HG03103 (cell line): ENCODE measurements around the gene NEMP2.

Experiments
- ATAC-seq: cut with Tn5 transposase; IDR thresholded peaks from one replicate; pipeline ENCODE4 v1.9.1; 2021; ENCODE audit warnings: low read depth; ENCODE audit not compliant: unreplicated experiment

NEMP2 gene

DNA sequence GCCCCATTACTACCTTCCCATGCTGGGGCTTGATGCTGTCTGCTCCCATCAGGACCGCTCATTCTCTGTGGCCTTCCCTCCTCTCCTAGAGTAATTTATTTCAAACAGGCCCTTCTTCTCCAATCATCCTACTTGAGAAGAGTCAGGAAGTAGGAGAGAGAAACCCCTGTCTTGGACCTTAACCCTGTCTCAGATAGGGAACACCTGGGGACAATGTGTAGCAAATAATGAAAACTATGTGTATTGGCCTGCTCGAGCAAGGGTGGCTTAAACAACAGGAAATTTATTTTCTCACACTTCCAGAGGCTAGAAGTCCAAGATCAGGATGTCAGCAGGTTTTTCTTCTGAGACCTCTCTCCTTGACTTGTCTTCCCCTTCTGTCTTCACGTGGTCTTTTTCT is 26.6 kb upstream of the NEMP2 start:
- ATAC-seq: no peak

DNA sequence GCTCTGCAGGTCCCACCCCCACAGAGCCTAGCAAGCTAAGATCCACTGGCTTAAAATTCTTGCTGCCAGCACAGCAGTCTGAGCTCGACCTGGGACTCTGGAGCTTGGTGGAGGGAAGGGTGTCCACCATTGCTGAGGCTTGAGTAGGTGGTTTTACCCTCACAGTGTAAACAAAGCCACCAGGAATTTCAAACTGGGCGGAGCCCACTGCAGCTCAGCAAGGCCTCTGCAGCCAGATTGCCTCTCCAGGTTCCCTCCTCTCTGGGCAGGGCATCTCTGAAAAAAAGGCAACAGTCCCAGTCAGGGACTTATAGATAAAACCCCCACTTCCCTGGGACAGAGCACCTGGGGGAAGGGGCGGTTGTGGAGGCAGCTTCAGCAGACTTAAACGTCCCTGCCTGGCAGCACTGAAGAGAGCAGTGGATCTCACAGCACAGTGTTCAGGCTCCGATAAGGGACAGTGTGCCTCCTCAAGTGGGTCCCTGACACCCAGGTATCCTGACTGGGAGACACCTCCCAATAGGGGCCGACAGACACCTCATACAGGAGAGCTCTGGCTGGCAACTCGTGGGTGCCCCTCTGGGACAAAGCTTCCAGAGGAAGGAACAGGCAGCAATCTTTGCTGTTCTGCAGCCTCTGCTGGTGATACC is 20.0 kb upstream of the NEMP2 start:
- ATAC-seq: no peak

DNA sequence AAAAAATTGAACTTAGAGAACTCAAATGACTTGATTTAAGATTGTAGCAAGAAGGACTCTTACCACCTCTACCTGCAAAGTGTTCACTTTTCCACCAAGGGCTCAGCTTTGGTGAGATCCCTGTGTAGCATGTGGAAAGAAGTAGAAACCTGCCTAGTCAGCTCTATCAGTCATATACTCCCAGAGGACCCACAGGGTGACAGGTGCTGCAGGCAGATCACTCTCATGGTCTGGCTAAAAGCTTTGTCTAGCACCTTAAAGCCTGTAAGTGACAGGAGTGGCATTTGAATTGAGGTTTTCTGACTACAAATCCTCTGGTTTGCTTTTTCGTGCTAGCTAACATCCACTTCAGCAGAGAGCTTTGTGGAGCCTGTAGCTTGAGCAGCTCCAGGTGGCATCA is 18.7 kb upstream of the NEMP2 start:
- no peak for ATAC-seq

DNA sequence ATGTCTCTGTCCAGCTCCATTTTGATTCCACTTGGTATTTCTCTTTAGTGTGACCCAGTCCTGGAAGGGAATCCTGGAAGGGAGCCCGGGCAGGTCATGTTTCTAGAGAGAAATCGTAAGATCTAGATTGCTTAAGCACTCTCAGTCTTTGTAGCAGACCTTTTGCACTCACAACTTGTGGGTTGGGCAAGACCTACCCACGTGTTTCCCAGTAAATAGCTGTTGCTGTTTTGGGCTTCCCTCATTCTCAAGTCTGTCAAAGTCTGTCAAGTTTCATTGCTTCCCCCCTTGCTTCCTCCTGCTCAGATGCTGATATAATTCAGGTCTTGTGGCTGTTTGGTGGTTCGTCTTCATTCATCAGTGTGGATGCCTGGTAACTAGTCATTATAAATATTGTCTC is 17.4 kb upstream of the NEMP2 start:
- ATAC-seq: peak; percentile 71

DNA sequence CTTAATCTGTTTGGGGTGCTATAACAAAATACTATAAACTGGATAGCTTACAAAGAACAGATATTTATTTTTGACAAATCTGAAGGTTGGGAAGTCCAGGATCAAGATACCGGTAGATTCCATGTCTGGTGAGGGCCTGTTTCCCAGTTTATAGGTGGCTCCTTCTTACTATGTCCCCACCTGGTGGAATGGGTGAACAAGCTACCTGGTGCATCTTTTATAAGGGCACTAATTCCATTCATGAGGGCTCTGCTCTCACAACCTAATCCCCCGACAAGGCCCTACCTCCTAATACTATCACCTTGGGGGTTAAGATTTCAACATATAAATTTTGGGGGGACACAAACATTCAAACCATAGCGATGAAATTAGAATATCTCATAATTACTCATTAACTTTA is 15.6 kb upstream of the NEMP2 start:
- ATAC-seq: no peak

DNA sequence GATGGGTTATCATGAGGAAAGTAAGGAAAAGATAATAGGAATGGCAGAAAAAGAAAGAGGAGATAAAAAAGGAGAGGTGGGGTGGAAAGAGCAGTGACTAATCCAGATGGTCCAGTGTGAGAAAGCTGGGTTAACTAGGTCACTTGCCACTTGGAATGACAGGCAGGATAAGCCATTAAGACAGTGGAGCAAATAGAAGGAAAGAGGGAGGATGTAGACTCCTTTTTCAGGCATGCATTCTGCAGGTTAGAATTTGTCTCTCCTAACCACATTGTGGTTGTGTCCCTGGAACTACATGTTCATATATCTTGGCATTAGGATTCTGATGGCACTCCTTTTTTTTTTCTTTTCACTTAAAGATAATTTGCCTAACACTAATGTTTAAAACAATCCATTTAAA is 13.4 kb upstream of the NEMP2 start:
- no peak for ATAC-seq

DNA sequence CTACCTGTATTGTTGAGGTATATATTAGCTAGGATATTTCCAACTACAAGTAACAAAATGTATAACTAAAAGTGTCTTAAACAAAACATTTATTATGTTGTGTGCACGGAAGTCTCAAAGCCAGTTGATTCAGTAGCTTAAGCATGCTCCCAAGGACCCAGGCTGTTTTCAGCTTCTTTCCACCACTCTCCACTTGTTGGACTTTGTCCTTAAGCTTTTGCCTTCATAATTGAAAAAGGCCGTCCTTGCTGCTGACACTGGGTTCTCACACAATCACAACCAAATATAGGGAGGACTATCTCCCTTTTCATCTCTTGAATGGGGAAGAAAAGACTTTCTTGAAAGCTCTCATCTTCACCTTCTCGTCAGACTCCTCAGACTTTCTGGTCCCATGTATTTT is 12.2 kb upstream of the NEMP2 start:
- no peak for ATAC-seq

DNA sequence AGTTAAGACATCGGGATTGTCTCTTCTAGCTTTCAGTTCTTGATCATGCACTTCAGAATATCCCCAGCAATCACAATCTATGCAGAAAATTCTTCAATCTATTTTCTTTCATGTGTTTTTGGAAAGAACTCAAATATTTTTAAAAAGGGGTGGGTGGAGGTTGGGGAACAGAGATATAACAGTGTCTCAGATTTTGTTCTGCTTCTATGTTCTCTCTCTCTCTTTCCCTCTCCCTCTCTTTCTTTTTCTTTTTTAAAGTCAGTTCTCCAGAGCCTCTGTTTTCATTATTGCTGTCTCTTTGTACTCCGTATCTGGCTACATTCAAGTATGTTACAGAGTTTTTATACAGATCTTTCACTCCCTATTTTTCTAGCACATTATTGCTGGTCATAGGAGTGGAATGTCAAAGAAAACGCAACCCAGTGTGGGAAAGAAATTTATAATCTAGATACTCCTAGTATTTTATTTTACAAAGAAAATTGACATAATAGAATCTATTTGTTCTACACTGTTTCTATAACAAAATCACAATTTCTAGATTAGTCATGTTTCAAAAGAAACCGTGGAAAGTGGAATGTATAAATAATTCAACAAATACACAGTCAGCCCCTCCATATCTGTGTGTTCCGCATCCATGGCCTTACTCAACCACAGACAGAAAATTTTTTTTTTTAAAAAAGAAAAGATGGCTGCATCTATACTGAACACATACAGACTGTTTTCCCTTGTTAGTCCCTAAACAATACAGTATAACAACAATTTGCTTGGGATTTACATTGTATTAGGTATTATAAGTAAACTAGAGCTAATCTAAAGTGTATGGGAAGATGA is 11.2 kb upstream of the NEMP2 start:
- ATAC-seq: no peak

DNA sequence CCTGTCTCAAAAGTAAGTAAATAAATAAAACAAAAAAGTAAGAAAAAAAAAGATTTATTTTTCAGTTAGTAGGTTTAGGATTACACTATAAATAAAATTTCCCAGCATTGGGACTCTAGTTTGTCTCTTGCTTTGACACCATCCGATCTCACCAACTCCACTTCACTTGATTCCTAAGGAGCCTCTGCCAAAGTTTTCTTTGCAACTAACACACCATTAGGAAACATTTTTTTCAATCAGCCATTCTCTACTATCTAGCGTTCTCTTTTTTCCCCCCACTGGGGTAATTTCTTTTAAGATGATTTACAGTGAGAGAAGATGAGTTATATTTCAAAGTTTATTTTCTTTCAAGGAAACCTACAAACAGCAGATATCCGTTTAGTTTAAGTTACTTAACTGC is 10.6 kb upstream of the NEMP2 start:
- ATAC-seq: no peak

DNA sequence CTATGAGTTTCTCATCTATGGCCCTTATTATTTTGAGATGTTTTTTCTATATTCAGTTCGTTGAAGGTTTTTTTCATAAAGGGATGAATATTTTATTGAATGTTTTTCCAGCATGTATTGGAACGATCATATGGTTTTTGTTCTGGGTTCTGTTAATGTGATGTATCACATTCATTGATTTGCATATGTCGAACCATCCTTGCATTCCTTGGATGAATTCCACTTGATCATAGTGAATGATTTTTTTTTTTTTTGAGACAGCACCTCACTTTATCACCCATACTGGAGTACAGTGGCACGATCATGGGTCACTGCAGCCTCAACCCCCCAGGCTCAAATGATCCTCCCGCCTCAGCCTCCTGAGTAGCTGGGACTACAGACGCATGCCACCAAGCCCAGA is 5.5 kb upstream of the NEMP2 start:
- no peak for ATAC-seq

DNA sequence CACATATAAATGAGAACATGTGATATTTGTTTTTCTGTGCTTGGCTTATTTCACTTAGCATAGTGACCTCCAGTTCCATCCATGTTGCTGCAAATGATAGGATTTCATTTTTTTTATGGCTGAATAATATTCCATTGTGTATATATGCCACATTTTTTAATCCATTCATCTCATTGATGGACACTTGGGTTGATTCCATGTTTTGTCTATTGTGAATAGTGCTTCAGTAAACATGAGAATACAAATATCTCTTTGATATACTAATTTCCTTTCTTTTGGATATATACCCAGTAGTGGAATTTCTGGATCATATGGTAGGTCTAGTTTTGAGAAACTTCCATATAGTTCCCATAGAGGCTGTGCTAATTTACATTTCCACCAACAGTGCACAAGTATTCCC is 3.7 kb upstream of the NEMP2 start:
- ATAC-seq: no peak

DNA sequence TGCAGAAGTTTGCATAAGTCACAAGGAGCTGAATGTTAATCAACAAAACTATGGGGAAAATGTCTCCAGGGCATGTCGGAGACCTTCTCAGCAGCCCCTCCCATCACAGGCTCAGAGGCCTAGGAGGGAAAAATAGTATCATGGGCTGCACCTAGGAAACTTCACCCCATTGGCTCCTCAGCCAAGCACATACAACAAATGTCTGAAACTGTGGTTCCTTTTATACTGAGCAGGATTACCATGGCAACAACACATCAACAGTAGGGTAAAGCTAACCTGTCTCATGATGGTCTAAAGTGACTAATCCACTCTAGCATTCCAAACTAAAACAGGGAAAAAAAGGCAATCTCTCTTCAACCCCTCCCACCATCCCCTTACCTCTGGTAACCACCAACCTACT is 3.2 kb upstream of the NEMP2 start:
- ATAC-seq: no peak

DNA sequence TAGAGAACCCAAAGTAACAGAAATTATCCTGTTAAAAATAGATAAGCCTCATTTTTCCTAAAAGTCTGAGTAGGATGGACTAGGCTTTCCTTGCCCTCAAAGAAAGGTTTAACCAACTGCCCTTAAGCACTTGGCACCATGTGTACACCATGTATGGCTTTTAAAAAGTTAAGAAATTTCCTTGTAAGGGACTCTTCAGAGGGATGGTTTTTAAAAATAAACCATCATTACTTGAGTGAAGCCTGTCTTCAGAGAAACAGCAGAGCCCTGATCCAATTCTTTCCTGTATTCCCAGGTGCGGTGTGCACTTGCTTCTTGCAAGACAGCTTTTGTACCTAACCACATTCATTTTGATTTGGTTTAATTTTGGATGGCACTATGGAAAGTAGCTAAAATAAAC is 1.1 kb upstream of the NEMP2 start:
- no peak for ATAC-seq

DNA sequence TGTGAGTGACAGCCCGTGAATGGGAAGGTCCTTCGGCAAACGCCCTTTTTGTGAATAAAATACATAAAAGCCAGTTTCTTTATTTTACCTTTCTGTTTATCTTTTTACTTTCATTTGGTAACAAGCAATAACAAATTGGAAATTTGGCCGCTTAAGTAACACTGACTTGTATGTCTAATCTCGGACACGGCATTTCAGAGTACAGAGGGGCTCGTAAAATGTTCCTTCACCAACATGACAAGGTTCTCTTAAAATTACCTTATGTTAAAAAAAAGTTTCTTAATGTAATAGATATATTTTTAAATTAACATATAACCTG is 558 bp upstream of the NEMP2 start:
- no peak for ATAC-seq

DNA sequence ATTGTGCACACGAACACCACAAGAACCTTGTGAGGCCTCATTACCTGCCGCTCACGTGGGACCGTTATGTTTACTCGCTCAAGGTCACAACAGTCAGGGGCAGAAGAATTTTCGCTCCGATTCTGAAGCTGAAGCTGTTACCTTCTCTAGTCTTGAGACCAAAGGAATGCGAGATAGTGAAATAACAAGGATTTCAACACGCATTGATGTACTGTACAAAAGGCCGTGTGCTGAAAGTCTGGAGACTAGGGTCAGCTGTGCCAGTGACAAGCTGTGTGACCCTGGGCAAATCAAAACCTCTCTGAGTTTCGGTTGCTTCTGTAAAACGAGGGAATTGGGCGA is 583 bp downstream of the NEMP2 start:
- ATAC-seq: peak; percentile 25

DNA sequence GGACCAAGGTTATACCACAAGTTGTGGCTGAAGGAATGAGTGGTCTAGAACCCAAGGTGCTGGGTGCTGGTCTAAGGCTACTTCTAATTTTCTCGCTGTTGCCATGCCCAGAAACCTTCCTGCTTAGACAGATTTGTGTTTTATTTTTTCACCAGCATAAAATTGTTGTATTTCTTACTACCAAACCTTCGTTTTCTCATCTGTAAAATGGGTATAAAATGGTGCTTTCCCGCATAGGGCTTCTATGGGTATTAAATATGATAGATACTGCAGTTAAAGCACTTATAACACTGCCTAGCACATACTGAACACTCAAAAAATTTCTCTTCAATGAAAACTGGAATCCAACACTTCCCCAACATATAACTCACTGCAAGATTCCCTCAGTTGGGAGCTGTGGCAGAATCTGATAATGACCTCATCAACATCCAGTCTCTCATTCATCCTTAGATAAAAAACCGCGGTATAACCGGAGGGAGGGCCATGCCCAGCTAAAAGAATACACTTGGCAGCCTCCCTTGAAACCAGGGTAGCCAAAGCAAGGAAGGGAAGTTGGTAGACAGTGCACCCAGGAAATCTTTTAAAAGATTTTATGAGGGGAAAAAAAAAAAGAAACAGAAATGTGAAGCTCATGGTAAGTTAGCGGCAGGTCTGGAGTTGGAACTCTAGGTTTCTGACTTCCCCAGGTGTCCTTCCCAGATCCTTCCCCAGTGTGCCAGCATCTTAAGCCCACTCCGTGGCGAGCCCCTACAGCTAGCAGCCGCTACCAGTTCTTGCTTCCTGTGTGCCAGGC is 1.2 kb downstream of the NEMP2 start:
- ATAC-seq: no peak

DNA sequence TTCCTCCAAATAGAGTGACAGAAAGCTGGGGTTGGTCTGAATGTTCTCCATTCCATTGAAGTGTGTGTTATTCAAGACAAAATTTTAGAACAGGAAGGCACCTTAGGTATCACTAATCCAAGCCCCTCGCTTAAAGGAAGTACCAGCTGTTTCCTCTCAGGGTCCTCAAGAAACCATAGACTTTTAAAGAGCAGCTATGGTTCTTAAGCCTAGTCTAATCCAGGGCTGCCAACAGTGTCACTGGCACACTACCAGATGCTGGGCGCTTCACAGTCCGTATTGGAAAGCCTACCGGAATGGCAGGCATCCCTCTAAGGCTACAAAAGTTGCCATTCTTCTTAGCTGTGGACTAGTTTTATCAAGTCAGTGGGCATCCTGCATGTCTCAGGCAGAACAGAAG is 1.9 kb downstream of the NEMP2 start:
- ATAC-seq: no peak

DNA sequence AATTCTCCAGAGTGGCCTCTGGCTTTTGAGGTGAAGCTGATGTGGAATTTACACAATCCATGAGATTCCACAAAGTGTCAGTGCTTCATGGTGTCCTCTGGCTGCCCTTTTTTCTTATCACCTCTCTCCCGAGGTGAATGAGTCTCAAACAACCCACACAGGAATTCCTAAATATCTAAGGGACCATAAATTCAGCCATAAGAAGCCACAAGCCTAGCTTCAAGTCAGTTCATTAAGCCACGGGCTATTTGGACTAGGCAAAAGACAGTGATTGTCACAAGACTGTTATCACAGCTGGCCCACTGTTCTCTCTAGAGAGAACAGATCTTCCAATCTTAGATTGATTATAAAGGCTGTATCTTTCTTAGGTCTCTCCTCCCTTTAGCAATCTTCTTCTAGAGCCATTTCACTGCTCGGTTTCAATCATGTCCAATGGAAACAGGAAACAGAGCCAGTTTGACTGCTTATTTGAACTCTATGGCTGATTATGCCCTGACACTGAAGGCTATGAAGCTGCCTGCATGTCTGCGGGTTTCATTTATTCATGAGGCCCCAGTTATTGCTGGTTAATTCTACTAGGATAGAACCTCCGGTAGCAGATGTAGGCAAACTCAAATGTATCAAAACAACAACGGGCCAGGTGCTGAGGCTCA is 4.1 kb downstream of the NEMP2 start:
- ATAC-seq: no peak

DNA sequence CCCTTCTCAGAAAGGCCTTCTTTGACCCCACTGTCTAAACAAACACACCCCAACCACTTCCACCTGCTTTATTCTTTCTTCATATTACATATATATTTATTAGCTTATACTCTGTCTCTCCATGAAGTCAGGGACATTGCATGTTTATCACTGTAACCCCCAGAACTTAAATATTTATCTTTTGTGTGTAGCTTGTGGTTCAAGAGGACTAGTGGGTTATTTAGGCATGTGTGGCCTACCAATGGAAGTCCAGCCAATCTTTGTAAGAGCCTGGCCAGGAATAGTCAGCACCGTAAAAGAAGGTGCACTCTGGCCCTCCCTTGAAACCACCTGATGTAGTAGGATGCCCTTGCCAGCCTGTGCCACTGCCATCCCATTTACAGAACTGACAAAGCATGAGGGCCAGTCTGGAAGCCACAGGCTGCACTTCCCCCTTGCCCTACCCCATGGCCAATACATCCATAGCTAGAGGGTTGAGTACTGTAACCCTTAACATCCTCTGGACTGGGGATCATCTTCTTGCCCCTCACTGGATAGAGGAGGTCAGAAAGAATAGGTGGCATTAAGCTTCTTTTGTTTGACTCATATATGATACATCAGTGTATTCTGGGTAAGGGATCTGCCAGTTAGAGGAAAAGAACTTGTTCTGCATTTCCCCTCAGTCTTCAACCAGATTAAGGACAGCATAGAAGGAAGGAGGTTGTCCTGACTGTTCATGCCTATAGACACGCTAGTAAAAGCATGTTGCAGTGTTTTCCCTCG is 4.9 kb downstream of the NEMP2 start:
- no peak for ATAC-seq

DNA sequence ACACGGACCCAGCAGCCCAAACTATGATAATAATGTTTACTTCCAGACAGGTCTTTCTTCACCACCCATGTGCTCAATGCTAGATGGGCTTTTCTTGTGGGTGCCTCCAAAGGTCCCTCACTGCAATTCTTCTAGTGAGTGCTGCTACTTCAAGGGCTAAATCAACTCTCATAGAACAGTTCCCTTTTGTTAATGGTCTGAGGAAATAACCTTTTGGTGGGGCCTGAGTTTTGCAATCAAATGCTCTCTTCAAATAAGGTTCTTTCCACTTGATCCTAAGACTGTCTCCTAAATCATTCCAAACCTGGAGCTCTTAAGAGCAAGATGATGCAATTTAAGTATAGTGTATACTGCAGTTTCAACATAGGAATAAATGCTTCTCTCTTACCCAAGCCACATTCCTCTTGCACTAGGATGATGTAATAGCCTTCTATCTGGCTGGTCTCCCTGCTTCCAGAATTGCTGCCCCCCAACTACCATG is 6.0 kb downstream of the NEMP2 start:
- no peak for ATAC-seq

DNA sequence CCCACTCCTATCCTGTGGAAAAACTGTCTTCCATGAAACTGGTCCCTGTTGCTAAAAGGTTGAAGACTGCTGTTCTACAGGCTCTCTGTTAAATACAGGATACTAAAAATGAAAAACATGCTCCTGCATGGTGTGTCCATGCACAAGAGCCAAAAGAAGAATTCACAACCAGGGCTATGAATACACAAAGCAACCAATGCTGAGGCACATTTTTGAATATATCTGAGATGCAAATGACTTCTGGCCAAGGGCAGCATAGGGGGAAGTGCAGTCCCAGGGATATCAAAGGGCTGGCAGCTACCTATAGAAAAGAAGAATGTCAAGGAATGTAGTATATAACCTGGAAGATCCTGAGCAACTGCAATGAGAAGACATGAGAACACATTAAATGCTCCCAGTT is 6.6 kb downstream of the NEMP2 start:
- no peak for ATAC-seq
